Heart left ventricle (tissue), 16 donors: Measurements from ENCODE around the gene CEACAM21. TPM values are rescaled to one million over a fixed set of nuclear protein-coding genes. Genes with fewer than 3 reads are reported as not detected.

ENCODE experiments used
- ATAC-seq, 4 donors: fragments of 200-7000 bp; cut with Tn5 transposase; one replicate each; pipeline ENCODE4 v1.9.1; 2020 to 2022; ENCODE audit warnings: moderate library complexity in 4 of 4, mild to moderate bottlenecking in 3 of 4, moderate number of reproducible peaks in 1 of 4
- DNase-seq, 5 donors: peaks; one replicate each; pipeline ENCODE4 v3.0.0-alpha.2; 2020
- H3K27ac ChIP-seq, 12 donors: fragments of 200-600 bp; sonication (generic) in 4 of 12; one replicate each; pipeline versions ENCODE4 v1.5.0 to v1.8.0; 2016 to 2022; ENCODE audit warnings: mild to moderate bottlenecking in 2 of 12
- H3K27me3 ChIP-seq, 9 donors: fragments of 200-600 bp; sonication (generic) in 2 of 9; one replicate each; pipeline versions ENCODE4 v1.5.1 to v1.8.0; 2016 to 2022; ENCODE audit warnings: mild to moderate bottlenecking in 3 of 9
- H3K36me3 ChIP-seq, 9 donors: fragments of 200-600 bp; sonication (generic) in 2 of 9; one replicate each; pipeline versions ENCODE4 v1.5.0 to v1.8.0; 2018 to 2022; ENCODE audit warnings: mild to moderate bottlenecking in 2 of 9
- H3K4me1 ChIP-seq, 12 donors: fragments of 200-600 bp; sonication (generic) in 4 of 12; one replicate each; pipeline versions ENCODE4 v1.5.0 to v1.8.0; 2016 to 2022; ENCODE audit warnings: mild to moderate bottlenecking in 3 of 12
- H3K4me3 ChIP-seq, 12 donors: fragments of 200-600 bp; sonication (generic) in 4 of 12; one replicate each; pipeline versions ENCODE4 v1.5.0 to v1.8.0; 2017 to 2022; ENCODE audit warnings: mild to moderate bottlenecking in 9 of 12, moderate library complexity in 4 of 12
- H3K9me3 ChIP-seq, 12 donors: fragments of 200-600 bp; sonication (generic) in 4 of 12; one replicate each; pipeline versions ENCODE4 v1.5.0 to v1.8.0; 2016 to 2022; ENCODE audit warnings: mild to moderate bottlenecking in 1 of 12
- POLR2A ChIP-seq, 2 donors: fragments of 450-650 bp; IDR thresholded peaks; one replicate each; pipeline ENCODE4 v1.6.1; 2017; ENCODE audit warnings: antibody characterized with exemption in 2 of 2, mild to moderate bottlenecking in 2 of 2, moderate library complexity in 2 of 2
- WGBS, 4 donors: extraction: QIAGEN DNeasy Blood & Tissue Kit in 2 of 4; methylation state at CpG; one replicate each; pipeline versions ENCODE4 v1.1.5 to v1.1.7; 2013 to 2018; 5-methylcytosine and 5-hydroxymethylcytosine counted together
- intact Hi-C, 10 donors: fragments of 100-400 bp; cut with DNase I; formaldehyde crosslinking; loops; one replicate each; pipeline versions ENCODE4 v1.11.1 to v1.14.2; 2022
- polyA plus RNA-seq, 2 donors: library from polyadenylated mRNA; stranded (reverse); fragments of 200-250 nt; gene quantifications; one replicate each; pipeline ENCODE4 v1.2.3, GENCODE V29; 2013
- total RNA-seq, 9 donors: library from RNA; depleted of rRNA in 2 of 9; stranded (reverse); fragments of >200 nt in 2 of 9; fragmentation: NEBNext Ultra II Directional in 3 of 9; extraction: Animal tissue kit (Norgen Biotek cat#: 25700) in 3 of 9; gene quantifications; one replicate each; pipeline versions ENCODE4 v1.1.0 to v1.2.4, GENCODE V29; 2016 to 2023
- TF ChIP-seq, protein P1 (sequence below), 12 donors: fragments of 200-600 bp; sonication (generic) in 4 of 12; IDR thresholded peaks; one replicate each; pipeline versions ENCODE4 v1.5.0 to v1.8.0; 2018 to 2022; ENCODE audit warnings: antibody characterized with exemption in 12 of 12, mild to moderate bottlenecking in 5 of 12
- donor health status: ischemic (EF 13 %, LVEDD 7.1; RV severe dilation, severe dysfunction).
- donor health status: healthy with polysubstance abuse.
- donor health status: DM: no; HTN: yes; CAD: no.
- donor health status: DM: no; HTN: no; CAD: no.
- donor health status: ischemic (EF 25% LVEDD 6.9; RV normal size, moderate dysfunction).
- donor health status: ischemic (EF 25% LVEDD 5.7; RV mildly dilated, moderate dysfunction).
- donor health status: healthy.
- donor health status: DM: yes; HTN: yes; CAD: no.
- donor health status: ischemic (EF 35%, LVEDD 5.7; RV mildly dilated, moderate dysfunction).
- donor health status: nonischemic (EF 11% LVEDD 7.7; RV severe dilation, severe dysfunction).
- donor health status: DM: yes; HTN: yes; CAD: no.
- donor health status: PGD.
- donor health status: ischemic (EF 29% LVEDD 5.4; RV normal size, mild dysfunction).
- donor health status: nonischemic (EF 23%, LVEDD 6.1; RV moderate dilation, normal function).

Gene CEACAM21
- total and polyA plus RNA-seq, 11 donors = 0.27 to 5.7 (median 0.56) TPM; not detected in 2

- Histone ChIP-seq H3K4me1 (peaks cover 0 to 36% (median 0%) of the 10 kb centered on the region in 12 donors), H3K27me3 (peaks cover 0 to 23% (median 0%) of the 10 kb centered on the region in 9 donors), H3K27ac (no peak overlapping the region), H3K36me3 (no peaks in the 10 kb centered on the region), H3K9me3 (no peaks in the 10 kb centered on the region), H3K4me3 (no peak overlapping the region)
- ATAC-seq = no peak
- DNase-seq = peak in 1 of 5 donors; percentile 6
- intact Hi-C loops = no loop called here
- 58 to 69% (median 62%) methylated on average over 5 of the region's 5 CpGs for WGBS, 4 donors
- TF ChIP-seq, protein P1, sequence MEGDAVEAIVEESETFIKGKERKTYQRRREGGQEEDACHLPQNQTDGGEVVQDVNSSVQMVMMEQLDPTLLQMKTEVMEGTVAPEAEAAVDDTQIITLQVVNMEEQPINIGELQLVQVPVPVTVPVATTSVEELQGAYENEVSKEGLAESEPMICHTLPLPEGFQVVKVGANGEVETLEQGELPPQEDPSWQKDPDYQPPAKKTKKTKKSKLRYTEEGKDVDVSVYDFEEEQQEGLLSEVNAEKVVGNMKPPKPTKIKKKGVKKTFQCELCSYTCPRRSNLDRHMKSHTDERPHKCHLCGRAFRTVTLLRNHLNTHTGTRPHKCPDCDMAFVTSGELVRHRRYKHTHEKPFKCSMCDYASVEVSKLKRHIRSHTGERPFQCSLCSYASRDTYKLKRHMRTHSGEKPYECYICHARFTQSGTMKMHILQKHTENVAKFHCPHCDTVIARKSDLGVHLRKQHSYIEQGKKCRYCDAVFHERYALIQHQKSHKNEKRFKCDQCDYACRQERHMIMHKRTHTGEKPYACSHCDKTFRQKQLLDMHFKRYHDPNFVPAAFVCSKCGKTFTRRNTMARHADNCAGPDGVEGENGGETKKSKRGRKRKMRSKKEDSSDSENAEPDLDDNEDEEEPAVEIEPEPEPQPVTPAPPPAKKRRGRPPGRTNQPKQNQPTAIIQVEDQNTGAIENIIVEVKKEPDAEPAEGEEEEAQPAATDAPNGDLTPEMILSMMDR (IDR thresholded peaks at IDR 0.05) = no peak
- TF ChIP-seq POLR2A (IDR thresholded peaks at IDR 0.05) = no peak
Measured at GRCh38 chr19:41620171-41620570, 44.2 kb downstream of the CEACAM21 start.

DNA sequence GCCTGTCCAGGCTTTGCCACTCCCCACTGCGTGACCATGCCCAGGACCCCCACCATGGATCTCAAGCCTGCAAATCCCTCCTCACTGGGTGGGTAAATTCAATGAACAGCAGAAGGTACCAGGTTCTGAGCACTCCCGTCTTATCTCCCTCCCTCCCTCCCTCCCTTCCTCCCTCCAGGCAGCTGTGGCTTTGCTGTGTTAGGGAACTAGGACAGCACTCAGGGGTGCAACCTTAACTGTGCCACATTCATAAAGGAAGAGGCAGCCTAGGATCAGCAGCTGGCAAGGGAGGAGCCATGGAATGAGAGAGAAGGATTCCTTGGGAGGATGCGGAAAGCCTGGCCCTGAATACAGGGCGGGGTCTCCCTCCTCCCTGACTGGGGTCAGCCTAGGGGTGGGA lies 45.3 kb downstream of the CEACAM21 start:
- H3K36me3 ChIP-seq = no peaks in the 10 kb centered on the region
- TF ChIP-seq, protein P1 (IDR thresholded peaks at IDR 0.05) = no peak
- no peak for TF ChIP-seq POLR2A (IDR thresholded peaks at IDR 0.05)
- DNase-seq (no peak), ATAC-seq (no peak)
- WGBS, 4 donors = 50 to 61% (median 53%) methylated on average over 4 of the region's 4 CpGs
- no peak overlapping the region for H3K4me3 ChIP-seq
- peaks cover 0 to 20% (median 0%) of the 10 kb centered on the region in 9 donors for H3K27me3 ChIP-seq
- H3K9me3 ChIP-seq = no peaks in the 10 kb centered on the region
- no peak overlapping the region for H3K27ac ChIP-seq
- intact Hi-C loops = no loop called here
- peaks cover 0 to 41% (median 0%) of the 10 kb centered on the region in 12 donors for H3K4me1 ChIP-seq

DNA sequence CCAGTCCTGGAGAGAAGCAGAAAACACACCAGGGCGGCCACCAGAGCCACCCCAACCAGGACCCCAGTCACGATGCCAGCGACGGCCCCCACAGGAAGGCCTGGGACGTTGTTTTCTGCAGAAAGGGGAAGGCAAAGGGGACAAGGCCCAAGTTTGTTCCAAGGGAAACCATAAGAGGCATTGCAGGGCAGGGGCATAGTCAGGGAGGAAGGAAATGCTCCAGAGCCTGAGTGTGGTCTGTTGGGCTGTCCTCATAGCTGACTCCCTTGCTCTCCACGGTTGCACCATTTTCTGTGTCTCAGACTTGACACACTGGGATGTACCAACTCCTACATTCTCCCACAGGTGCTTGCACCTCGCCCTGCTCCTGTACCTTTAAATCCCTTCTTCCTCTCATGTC lies 45.7 kb downstream of the CEACAM21 start:
- H3K4me3 ChIP-seq = no peak overlapping the region
- intact Hi-C loops = no loop called here
- H3K27me3 ChIP-seq = peaks cover 0 to 18% (median 0%) of the 10 kb centered on the region in 9 donors
- ATAC-seq (peak in 2 of 4 donors; percentile 36 to 54), DNase-seq (peak in 1 of 5 donors; percentile 15)
- no peak for TF ChIP-seq POLR2A (IDR thresholded peaks at IDR 0.05)
- TF ChIP-seq, protein P1 (IDR thresholded peaks at IDR 0.05) = no peak
- no peaks in the 10 kb centered on the region for H3K9me3 ChIP-seq
- 52 to 62% (median 55%) methylated on average over 6 to 7 of the region's 7 CpGs for WGBS, 4 donors
- no peaks in the 10 kb centered on the region for H3K36me3 ChIP-seq
- H3K27ac ChIP-seq = no peak overlapping the region
- peaks cover 0 to 41% (median 0%) of the 10 kb centered on the region in 12 donors for H3K4me1 ChIP-seq

DNA sequence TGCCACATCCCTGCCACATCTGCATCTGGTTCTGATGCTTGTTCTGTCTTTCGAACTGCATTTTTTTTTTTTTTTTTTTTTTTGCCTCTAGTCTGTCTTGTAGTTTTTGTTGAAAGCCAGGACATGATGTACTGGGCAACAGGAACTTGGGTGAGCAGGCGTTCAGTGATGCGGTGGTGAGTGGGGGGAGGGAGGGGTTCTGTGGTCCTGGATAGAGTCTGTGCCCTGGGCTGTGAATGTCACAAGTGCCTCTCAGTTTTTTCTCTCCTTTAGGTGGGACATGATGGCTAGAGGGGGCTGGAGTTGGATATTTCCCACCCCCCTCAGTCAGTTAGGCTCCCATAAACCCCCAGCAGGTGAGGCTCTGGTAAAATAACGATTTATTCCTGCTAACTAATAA lies 47.4 kb downstream of the CEACAM21 start:
- WGBS, 4 donors = 46 to 67% (median 57%) methylated on average over 4 of the region's 4 CpGs
- Histone ChIP-seq H3K4me1 (peaks cover 0 to 41% (median 0%) of the 10 kb centered on the region in 12 donors), H3K4me3 (no peak overlapping the region), H3K9me3 (no peaks in the 10 kb centered on the region), H3K36me3 (no peaks in the 10 kb centered on the region), H3K27me3 (peaks cover 0 to 33% (median 0%) of the 10 kb centered on the region in 9 donors), H3K27ac (no peak overlapping the region)
- intact Hi-C loops = no loop called here
- no peak for TF ChIP-seq POLR2A (IDR thresholded peaks at IDR 0.05)
- TF ChIP-seq, protein P1 (IDR thresholded peaks at IDR 0.05) = no peak
- ATAC-seq (no peak), DNase-seq (no peak)
